GM19452 (cell line): ENCODE measurements around the gene GOT1.
A peak's percentile ranks its signal among the peaks of the same experiment; 100 is the strongest.

Source experiments
- ATAC-seq: cut with Tn5 transposase; IDR thresholded peaks from one replicate; pipeline ENCODE4 v1.9.1; 2021; ENCODE audit not compliant: unreplicated experiment

Gene GOT1

DNA sequence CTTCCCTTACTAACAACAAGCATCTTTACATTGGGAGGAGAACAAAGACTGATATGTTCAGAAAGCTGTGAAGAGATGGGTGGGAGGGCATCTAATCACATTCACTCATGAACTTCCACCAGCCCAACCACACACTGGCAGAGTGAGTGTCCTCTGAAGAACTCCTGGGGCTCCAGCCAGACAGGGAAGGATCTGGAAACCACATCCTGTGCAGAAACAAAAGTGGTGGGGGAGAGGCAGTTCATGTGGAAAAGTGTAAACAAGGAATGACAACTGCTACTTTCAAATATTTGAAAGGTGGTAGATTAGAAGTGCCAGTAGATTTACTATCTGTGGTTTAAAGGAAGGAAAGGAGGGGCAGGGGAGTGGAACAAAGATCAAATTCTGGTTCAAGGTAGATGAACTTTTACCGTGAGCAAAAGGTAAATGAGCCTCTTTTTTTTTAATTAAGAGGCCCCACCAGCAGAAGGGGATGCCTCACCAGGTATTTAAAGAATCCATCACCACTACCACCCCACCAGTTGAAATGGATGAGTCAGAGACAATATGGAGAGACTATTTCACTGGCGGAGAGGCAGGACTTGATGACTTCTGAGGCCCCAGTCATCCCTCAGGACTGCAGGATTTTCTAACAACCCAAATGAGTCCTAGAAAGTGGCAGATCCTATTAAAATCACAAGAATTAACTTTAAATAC is 34.5 kb downstream of the GOT1 start:
- no peak for ATAC-seq

GRCh38 chr10:99394761-99395386 is 35.5 kb downstream of the GOT1 start:
- no peak for ATAC-seq

DNA sequence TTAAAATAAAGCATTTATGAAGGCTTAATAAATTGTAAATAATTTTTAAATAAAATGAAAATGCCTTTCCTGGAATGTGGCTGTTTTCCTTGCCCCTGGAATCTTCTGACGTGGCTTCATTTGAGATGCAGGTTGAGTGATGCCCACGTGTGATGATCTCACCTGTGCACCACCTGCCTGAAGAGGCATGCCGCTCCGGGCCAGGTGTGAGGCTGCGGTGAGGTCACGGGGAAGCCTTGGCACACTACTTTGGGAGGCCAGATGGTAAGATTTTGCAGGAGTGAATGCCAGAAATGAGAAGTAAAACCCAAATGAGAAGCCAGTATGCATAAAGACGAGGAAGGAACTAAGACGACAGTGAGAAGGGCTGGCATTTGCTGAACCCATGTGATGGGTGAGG is 36.2 kb downstream of the GOT1 start:
- no peak for ATAC-seq

- no peak for ATAC-seq
These were observed 36.7 kb downstream of the GOT1 start for GRCh38 chr10:99393683-99394082.

- no peak for ATAC-seq
These were observed 37.4 kb downstream of the GOT1 start for GRCh38 chr10:99393036-99393435.

GRCh38 chr10:99391346-99391745 is 39.1 kb downstream of the GOT1 start:
- no peak for ATAC-seq

GRCh38 chr10:99389729-99390480 is 40.5 kb downstream of the GOT1 start:
- no peak for ATAC-seq

GRCh38 chr10:99387541-99387940 is 42.9 kb downstream of the GOT1 start:
- ATAC-seq, result no peak

GRCh38 chr10:99387071-99387470 is 43.4 kb downstream of the GOT1 start:
- ATAC-seq, result no peak

GRCh38 chr10:99382176-99382575 is 48.2 kb downstream of the GOT1 start:
- ATAC-seq, result no peak

- ATAC-seq, result no peak
These were observed 55.0 kb downstream of the GOT1 start for GRCh38 chr10:99375426-99375825.

GRCh38 chr10:99374972-99375371 is 55.5 kb downstream of the GOT1 start:
- no peak for ATAC-seq

DNA sequence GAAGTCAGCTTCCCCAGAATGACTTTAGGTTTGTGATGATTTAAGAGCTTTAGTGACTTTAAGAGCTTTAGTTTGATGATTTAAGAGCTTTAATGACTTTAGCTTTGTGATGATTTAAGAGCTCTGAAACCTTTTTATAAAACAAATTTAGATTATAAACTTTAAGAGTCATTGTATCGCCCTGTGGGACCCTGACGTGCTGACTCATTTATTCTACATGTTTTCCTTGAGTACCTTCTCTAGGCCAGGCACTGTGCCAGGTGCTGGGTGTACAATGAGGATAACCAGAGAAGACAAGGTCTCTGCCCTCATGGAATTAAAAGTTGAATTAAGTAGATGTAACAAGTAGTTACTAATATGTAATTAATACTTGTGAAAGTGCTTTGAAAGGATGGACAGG is 55.9 kb downstream of the GOT1 start:
- no peak for ATAC-seq

DNA sequence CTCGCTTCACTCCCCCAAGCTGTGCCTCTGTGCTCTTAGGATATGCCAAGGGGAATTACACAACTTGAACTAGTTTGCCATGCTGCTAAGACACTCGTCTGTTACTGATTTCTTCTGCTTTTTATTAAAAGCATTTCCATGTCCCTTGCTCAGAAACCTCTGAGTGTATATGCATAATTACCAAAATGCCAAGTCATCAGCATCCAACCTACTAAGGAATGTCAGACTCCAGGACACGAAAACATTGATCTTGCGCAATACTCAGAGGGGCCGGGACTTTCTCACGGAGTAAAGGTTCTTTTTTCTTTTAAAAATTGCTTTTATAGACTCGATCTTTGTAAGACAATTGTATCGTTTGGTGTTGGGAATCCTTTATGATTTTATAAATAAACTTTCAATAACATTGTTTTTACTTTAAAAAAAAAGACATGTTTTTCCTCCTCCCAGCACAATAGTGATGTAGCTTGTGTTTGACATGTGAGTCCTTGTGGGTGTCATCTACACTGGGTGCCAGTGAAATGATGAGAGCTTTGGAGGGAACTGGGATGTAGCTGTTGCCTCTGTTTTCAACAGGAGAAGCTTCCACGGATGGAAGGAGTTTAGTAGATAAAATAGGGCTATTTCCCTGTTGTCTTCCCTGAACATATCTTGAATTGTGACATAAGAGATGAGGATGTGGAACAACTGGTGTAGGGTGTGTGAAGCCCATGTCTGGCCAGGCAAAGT is 57.7 kb downstream of the GOT1 start:
- no peak for ATAC-seq

- peak; percentile 95 for ATAC-seq
These were observed 59.4 kb downstream of the GOT1 start for GRCh38 chr10:99370993-99371392.

DNA sequence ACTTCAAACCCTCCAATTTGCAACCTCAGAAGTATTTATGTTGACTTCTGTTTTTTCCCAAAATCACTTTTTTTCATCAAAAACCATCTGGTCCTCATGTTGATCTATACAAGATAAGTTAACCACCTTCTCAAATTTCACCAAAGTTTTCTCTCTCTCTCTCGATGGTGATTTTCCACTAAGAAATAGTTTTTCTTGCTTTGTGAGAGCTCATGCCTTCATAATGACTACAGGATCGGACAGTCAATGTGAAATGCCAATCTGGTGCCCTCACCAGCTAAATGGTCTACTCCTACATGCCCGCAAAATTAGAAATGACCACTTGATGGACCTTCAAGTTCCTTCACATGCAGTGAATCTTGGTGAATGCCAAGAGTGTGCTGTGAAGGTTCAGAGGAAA is 60.9 kb downstream of the GOT1 start:
- ATAC-seq, result no peak

DNA sequence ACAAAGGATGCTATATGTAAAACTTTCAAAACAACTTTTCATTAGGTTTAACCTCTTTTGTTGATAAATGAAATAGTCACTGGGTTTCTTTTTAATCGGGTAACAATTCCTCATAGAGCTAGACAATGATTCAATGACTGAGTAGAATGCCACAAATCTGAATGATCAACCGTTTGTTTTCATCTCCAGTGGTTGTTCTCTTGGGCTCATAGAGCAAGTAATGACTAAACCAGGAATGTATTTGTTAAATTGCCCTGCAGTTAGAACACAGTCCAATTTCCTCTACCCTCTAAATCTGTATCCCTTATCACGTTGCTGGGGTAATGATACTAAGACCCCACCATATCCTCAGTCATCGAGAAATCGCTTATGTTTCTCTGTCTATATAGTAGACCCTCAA is 61.3 kb downstream of the GOT1 start:
- ATAC-seq, result no peak

DNA sequence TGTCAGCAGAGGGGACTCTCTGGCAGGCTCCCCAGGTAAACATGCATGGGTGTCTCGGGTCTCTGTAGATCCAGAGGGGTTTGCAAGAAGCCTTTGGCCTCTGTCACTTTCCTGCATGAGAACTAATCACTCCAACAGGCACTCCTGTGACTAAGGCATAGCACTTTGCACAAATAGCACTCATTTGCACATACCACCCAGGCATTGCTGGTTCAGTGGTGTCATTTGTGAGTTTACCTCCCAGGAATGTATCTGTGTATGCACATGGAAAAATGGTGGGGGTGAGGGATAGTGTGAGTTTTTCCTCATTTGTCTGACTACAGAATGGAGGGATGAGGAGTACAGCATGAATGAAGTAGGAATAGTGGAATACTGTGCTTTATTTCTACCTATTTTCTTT is 61.8 kb downstream of the GOT1 start:
- no peak for ATAC-seq

DNA sequence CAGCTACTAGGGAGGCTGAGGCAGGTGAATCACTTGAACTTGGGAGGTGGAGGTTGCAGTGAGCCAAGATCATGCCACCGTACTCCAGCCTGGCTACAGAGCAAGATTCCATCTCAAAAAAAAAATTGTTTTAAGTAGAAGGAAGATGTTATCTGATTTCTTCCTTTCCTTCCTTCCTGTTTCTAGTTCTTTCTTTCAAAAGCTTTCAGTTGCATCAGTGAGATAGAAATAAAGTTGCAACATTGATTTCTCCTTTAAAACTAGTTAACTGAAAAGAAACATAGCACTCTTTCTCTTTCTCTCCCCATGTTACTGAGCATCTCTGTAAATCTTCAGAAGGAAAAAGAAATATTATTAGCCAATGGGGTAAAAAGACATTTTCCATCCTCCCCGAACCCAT is 63.8 kb downstream of the GOT1 start:
- ATAC-seq, result no peak

GRCh38 chr10:99365736-99366135 is 64.7 kb downstream of the GOT1 start:
- no peak for ATAC-seq

DNA sequence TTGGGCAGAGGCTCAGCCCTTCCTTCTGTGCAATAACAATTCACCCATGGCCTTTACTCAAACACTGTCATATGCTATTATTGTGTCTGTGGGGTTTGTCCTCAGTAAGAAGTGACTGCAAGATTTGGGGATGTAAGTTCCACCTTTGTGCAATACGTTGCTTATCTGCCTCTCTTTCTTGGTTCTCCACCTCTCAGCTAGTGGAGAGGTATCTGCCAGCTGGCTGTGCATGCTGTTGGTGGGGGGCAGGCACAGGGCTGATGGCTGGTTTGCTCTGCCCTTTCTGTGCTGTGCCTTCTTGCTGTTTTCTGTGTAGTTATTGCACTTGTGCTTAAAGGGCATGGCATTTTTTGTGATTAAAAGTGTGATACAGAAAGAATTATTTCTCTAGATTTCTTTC is 65.1 kb downstream of the GOT1 start:
- ATAC-seq, result no peak

GRCh38 chr10:99364125-99364524 is 66.3 kb downstream of the GOT1 start:
- no peak for ATAC-seq
